NCI-H146 treated with DMSO at 0.1 percent for 48 hours (cell line): ENCODE data around the gene CCDC141.

Source experiments
- DNase-seq: peaks from one replicate; lab custom pipeline; 2025; ENCODE audit not compliant: unreplicated experiment; lab: John Stamatoyannopoulos, UW

Gene CCDC141

GRCh38 chr2:178834086-178834485, 215.9 kb downstream of the CCDC141 start:
- DNase-seq: no peak

GRCh38 chr2:178833382-178833781, 216.6 kb downstream of the CCDC141 start:
- no peak for DNase-seq

- peak; percentile 57 for DNase-seq
Measured at GRCh38 chr2:178830451-178830850, 219.5 kb downstream of the CCDC141 start.

GRCh38 chr2:178829981-178830380, 220.0 kb downstream of the CCDC141 start:
- no peak for DNase-seq

GRCh38 chr2:178829299-178829960, 220.5 kb downstream of the CCDC141 start:
- DNase-seq: no peak

- no peak for DNase-seq
Measured at GRCh38 chr2:178828486-178828881, 221.5 kb downstream of the CCDC141 start.

- no peak for DNase-seq
Measured at GRCh38 chr2:178827739-178828485, 222.0 kb downstream of the CCDC141 start.

GRCh38 chr2:178827111-178827510, 222.8 kb downstream of the CCDC141 start:
- no peak for DNase-seq

- no peak for DNase-seq
Measured at GRCh38 chr2:178825183-178825582, 224.8 kb downstream of the CCDC141 start.

- no peak for DNase-seq
Measured at GRCh38 chr2:178824181-178824580, 225.8 kb downstream of the CCDC141 start.

GRCh38 chr2:178819992-178820391, 229.9 kb downstream of the CCDC141 start:
- DNase-seq: no peak

- DNase-seq: no peak
Measured at GRCh38 chr2:178819147-178819875, 230.6 kb downstream of the CCDC141 start.

GRCh38 chr2:178811901-178812300, 238.0 kb downstream of the CCDC141 start:
- no peak for DNase-seq

GRCh38 chr2:178811045-178811444, 238.9 kb downstream of the CCDC141 start:
- DNase-seq: no peak

- DNase-seq: no peak
Measured at GRCh38 chr2:178810422-178810821, 239.5 kb downstream of the CCDC141 start.

GRCh38 chr2:178807227-178808008, 242.5 kb downstream of the CCDC141 start, which contains the start of gene TTN:
Gene TTN, minus strand, starts transcription at chr2:178807423. Its CDS starts 2,781 bp downstream, at chr2:178804642.
- no peak for DNase-seq

GRCh38 chr2:178806543-178806942, 243.4 kb downstream of the CCDC141 start:
- no peak for DNase-seq

- DNase-seq: no peak
Measured at GRCh38 chr2:178805457-178805856, 244.5 kb downstream of the CCDC141 start.

- no peak for DNase-seq
Measured at GRCh38 chr2:178804791-178805190, 245.1 kb downstream of the CCDC141 start.

- DNase-seq: no peak
Measured at GRCh38 chr2:178800510-178800909, 249.4 kb downstream of the CCDC141 start.

- DNase-seq: no peak
Measured at GRCh38 chr2:178799305-178799704, 250.6 kb downstream of the CCDC141 start.
